ENCODE measurements around the gene RAD50. TPM values are rescaled to one million over a fixed set of nuclear protein-coding genes. Genes with fewer than 3 reads are reported as not detected.
"Not testable (repeated sequence)": the region's sequence is repeated elsewhere in the genome, so short reads cannot be mapped to it uniquely, and the experiment has no call there.

Gene RAD50
- total RNA-seq (10 to 100 TPM; 18.7 to 41.6 (median 29.1) TPM), polyA plus RNA-seq (10 to 100 TPM in 1 of 3 donors, 1 to 10 TPM in 2; 5.4 to 39.6 (median 9.0) TPM)
- long read RNA-seq, donor 1, partial matches to known transcripts = 8 of 8 reads
- long read RNA-seq, donor 1, other reads (novel, unspliced or antisense) = 0 of 8 reads
- long read RNA-seq, donor 2 = 0 reads
- long read RNA-seq, donor 3, partial matches to known transcripts = 12 of 12 reads
- long read RNA-seq, donor 3, other reads (novel, unspliced or antisense) = 0 of 12 reads
- long read RNA-seq, donor 4, partial matches to known transcripts = 21 of 25 reads
- long read RNA-seq, donor 4, other reads (novel, unspliced or antisense) = 4 of 25 reads
- long read RNA-seq, donor 5, full-length matches to known transcripts = 19 of 24 reads
- long read RNA-seq, donor 5, partial matches to known transcripts = 1 of 24 reads
- long read RNA-seq, donor 5, other reads (novel, unspliced or antisense) = 4 of 24 reads
- long read RNA-seq, donor 6, partial matches to known transcripts = 16 of 18 reads
- long read RNA-seq, donor 6, other reads (novel, unspliced or antisense) = 2 of 18 reads
- long read RNA-seq, donor 7 = 0 reads
- long read RNA-seq, donor 8, partial matches to known transcripts = 0 of 1 reads
- long read RNA-seq, donor 8, other reads (novel, unspliced or antisense) = 0 of 1 reads
- long read RNA-seq, donor 9, full-length matches to known transcripts = 1 of 1 reads
- long read RNA-seq, donor 9, partial matches to known transcripts = 0 of 1 reads
- long read RNA-seq, donor 9, other reads (novel, unspliced or antisense) = 0 of 1 reads
- long read RNA-seq, donor 10 = 0 reads

DNA sequence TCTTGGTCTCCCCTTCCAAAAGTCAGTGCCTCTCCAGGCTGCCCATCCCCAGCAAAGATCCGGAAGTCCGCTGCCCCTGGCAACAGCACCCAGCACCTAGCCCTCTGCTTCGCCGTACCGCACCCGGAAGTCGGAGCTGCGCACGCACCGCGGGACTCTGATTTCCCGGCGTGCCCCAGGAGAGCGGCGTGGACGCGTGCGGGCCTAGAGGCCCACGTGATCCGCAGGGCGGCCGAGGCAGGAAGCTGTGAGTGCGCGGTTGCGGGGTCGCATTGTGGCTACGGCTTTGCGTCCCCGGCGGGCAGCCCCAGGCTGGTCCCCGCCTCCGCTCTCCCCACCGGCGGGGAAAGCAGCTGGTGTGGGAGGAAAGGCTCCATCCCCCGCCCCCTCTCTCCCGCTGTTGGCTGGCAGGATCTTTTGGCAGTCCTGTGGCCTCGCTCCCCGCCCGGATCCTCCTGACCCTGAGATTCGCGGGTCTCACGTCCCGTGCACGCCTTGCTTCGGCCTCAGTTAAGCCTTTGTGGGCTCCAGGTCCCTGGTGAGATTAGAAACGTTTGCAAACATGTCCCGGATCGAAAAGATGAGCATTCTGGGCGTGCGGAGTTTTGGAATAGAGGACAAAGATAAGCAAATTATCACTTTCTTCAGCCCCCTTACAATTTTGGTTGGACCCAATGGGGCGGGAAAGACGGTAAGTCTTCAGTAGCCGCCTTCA lies at the start of gene RAD50:
RAD50 (plus strand) TSS at position 215 of the 715 bp plus-strand sequence; CDS start at position 563, 348 bp downstream.
- DNase-seq = peak; percentile 90 to 96 (median 93)
- TF ChIP-seq POLR2A (IDR thresholded peaks at IDR 0.05) (peak; percentile 72 to 74), CTCF (IDR thresholded peaks at IDR 0.05) (no peak)
- no peaks in the 10 kb centered on the region for H3K9me3 ChIP-seq (replicated peaks in 1 of 3)
- peaks cover 0 to 20% of the 10 kb centered on the region in 2 donors for H3K4me1 ChIP-seq (replicated peaks in 1 of 2)
- peak within 1 kb of the TSS; percentile 43 to 57 (median 50) for H3K4me3 ChIP-seq
- peaks cover 0 to 8% of the 10 kb centered on the region in 2 donors for H3K36me3 ChIP-seq (replicated peaks in 1 of 2)
- peak within 1 kb of the TSS in 4 of 5 donors; percentile 53 to 87 (median 76) for H3K27ac ChIP-seq
- H3K27me3 ChIP-seq = no peaks in the 10 kb centered on the region
- intact Hi-C loops (cut with DNase I) = no loop called here
- WGBS, 4 donors = 0 to 1% (median 0%) methylated on average over 13 to 53 of the region's 53 CpGs

GRCh38 chr5:132510076-132510475 lies 46.7 kb upstream of the RAD50 start:
- TF ChIP-seq POLR2A (IDR thresholded peaks at IDR 0.05) (no peak), CTCF (IDR thresholded peaks at IDR 0.05) (no peak)
- Histone ChIP-seq H3K27me3 (no peaks in the 10 kb centered on the region), H3K27ac (no peak overlapping the region), H3K9me3 (replicated peaks in 1 of 3) (no peaks in the 10 kb centered on the region), H3K4me3 (no peak overlapping the region), H3K4me1 (replicated peaks in 1 of 2) (no peaks in the 10 kb centered on the region), H3K36me3 (replicated peaks in 1 of 2) (no peaks in the 10 kb centered on the region)
- intact Hi-C loops (cut with DNase I) = no loop called here
- no peak for DNase-seq

- DNase-seq; H3K27ac ChIP-seq; H3K9me3 ChIP-seq (replicated peaks in 1 of 3); H3K36me3 ChIP-seq (replicated peaks in 1 of 2); intact Hi-C loops (cut with DNase I); H3K27me3 ChIP-seq; H3K4me3 ChIP-seq; H3K4me1 ChIP-seq (replicated peaks in 1 of 2): not testable (repeated sequence)
- 90 to 92% (median 91%) methylated on average over 8 to 18 of the region's 25 CpGs for WGBS, 4 donors
These were observed 43.0 kb upstream of the RAD50 start for GRCh38 chr5:132513618-132514336.

DNA sequence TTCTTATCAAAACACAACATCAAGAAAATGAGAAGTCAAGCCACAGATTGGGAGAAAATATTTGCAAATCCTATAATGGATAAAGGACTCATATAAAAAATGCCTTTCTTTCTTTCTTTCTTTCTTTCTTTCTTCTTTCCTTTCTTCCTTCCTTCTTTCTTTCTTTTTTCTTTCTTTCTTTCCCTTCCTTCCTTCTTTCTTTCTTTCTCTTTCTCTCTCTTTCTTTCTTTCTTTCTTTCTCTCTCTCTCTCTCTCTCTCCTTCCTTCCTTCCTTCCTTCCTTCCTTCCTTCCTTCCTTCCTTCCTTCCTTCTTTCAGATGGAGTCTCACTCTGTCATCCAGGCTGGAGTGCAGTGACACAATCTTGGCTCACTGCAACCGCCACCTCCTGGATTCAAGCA lies 34.7 kb upstream of the RAD50 start:
- H3K27me3 ChIP-seq; H3K9me3 ChIP-seq (replicated peaks in 1 of 3); H3K4me1 ChIP-seq (replicated peaks in 1 of 2); intact Hi-C loops (cut with DNase I); DNase-seq; H3K4me3 ChIP-seq; H3K36me3 ChIP-seq (replicated peaks in 1 of 2); H3K27ac ChIP-seq: not testable (repeated sequence)
- 85 to 91% (median 88%) methylated on average over 1 of the region's 1 CpG for WGBS, 4 donors

DNA sequence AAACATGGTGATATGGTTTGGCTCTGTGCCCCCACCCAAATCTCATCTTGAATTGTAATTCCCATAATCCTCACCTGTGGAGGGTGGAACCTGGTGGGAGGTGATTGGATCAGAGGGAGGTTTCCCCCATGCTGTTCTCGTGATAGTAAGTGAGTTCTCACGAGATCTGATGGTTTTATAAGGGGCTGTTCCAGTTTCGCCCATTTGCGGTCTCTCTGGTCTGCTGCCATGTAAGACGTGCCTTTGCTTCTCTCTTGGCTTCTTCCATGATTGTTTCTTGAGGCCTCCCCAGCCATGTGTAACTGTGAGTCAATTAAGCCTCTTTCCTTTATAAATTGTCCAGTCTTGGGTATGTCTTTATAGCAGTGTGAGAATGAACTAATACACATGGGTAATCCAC lies 31.9 kb upstream of the RAD50 start:
- H3K4me3 ChIP-seq; DNase-seq; H3K27me3 ChIP-seq; H3K27ac ChIP-seq; H3K4me1 ChIP-seq (replicated peaks in 1 of 2); H3K9me3 ChIP-seq (replicated peaks in 1 of 3); H3K36me3 ChIP-seq (replicated peaks in 1 of 2): not testable (repeated sequence)
- intact Hi-C loops (cut with DNase I) = loop anchor here in 1 of 2 donors (5.0 kb wide), 1 partner anchor 297 kb away; no protein-coding TSS in a partner anchor
- WGBS, 4 donors = 82 to 96% (median 85%) methylated on average over 5 of the region's 5 CpGs

Measured in adrenal gland (tissue), 19 donors.